Thyroid gland (tissue), 4 donors: ENCODE data around the gene SCN7A. TPM values are rescaled to one million over a fixed set of nuclear protein-coding genes. Genes with fewer than 3 reads are reported as not detected.

Experiments used
- DNase-seq, 2 donors: peaks; one replicate each; pipeline ENCODE4 v3.0.0-alpha.2; 2019
- H3K27ac ChIP-seq, 3 donors: fragments of 200-600 bp; sonication (generic); 1 replicate in 2 of 3; 2 replicates in 1 of 3; pipeline ENCODE4 v1.5.1; 2016 to 2019; ENCODE audit warnings: mild to moderate bottlenecking in 1 of 3, moderate library complexity in 1 of 3
- H3K27me3 ChIP-seq: fragments of 200-600 bp; sonication (generic); one replicate; pipeline ENCODE4 v1.5.1; 2019
- H3K36me3 ChIP-seq, 2 donors: fragments of 200-600 bp; sonication (generic); one replicate each; pipeline ENCODE4 v1.5.1; 2016 to 2019
- H3K4me1 ChIP-seq, 2 donors: fragments of 200-600 bp; sonication (generic); one replicate each; pipeline ENCODE4 v1.5.1; 2017 to 2019
- H3K4me3 ChIP-seq, 3 donors: fragments of 200-600 bp; sonication (generic); replicated peaks in 1 of 3; 1 replicate in 2 of 3; 2 replicates in 1 of 3; pipeline ENCODE4 v1.5.1; 2016; ENCODE audit warnings: mild to moderate bottlenecking in 1 of 3
- H3K9me3 ChIP-seq: fragments of 200-600 bp; sonication (generic); one replicate; pipeline ENCODE4 v1.5.1; 2017
- POLR2A ChIP-seq, 2 donors: fragments of 450-650 bp; IDR thresholded peaks; one replicate each; pipeline ENCODE4 v1.6.1; 2017; ENCODE audit warnings: antibody characterized with exemption in 2 of 2, mild to moderate bottlenecking in 2 of 2, moderate library complexity in 1 of 2
- WGBS, 2 donors: methylation state at CpG; one replicate each; pipeline ENCODE4 v1.1.5; 2017; 5-methylcytosine and 5-hydroxymethylcytosine counted together
- intact Hi-C: fragments of 100-400 bp; cut with DNase I; formaldehyde crosslinking; loops from one replicate; pipeline ENCODE4 v1.15.1; 2023
- total RNA-seq, 4 donors: library from RNA; depleted of rRNA; stranded (reverse); fragments of >200 nt; gene quantifications; one replicate each; pipeline ENCODE4 v1.2.3, GENCODE V29; 2016
- TF ChIP-seq, protein P1 (sequence below), 6 experiments: fragments of 200-600 bp in 3 of 6; fragments of 450-650 bp in 3 of 6; sonication (generic) in 3 of 6; IDR thresholded peaks; one replicate each; pipeline ENCODE4 v1.5.1; 2016 to 2019; ENCODE audit warnings: antibody characterized with exemption in 6 of 6, mild to moderate bottlenecking in 2 of 6, inconsistent platforms in 1 of 6, moderate library complexity in 1 of 6

SCN7A gene
- total RNA-seq, 4 donors from 2014 or later: 1.6 to 3.0 (median 2.1) TPM

DNA sequence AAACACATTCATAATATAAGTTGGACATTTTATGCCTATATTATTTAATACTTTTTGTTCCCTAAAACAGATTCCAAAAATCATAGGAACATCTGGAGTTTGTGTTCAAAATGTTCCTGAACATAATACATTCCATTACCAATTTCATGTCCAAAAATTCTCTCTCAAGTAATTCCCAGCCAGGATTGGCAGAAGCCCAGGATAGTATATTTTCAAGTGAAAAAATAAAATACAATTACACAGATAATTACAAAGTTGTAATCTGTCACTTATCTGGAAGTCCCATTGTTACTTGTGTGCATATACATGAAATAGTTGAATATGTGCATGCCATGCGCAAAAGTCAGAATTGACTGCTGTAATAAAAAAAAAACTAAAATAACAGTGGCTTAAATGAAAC lies 5.2 kb upstream of the SCN7A start:
- WGBS, 2 donors: 87 to 88% methylated on average over 1 of the region's 1 CpG
- intact Hi-C loops: no loop called here
- H3K27ac ChIP-seq: no peak overlapping the region

DNA sequence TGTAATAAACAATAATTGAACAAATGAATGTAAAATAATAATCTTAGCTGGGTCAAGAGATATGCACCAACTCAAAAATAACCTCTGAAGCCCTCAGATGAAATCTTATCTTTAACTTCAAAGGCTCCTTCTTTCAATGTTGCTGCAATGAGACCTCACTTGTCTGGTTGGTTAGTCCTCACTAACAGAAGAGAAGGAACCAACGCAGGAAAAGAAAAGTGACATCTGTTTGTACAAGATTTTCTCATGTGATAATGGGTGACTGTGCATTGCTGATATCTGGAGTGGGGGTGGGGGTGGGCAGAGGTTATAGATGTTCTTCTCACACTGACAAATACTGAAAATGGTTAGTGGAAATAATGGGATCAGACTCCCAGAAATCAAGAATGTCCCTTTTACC lies 2.6 kb downstream of the SCN7A start:
- no peak for TF ChIP-seq POLR2A (IDR thresholded peaks at IDR 0.05)
- TF ChIP-seq, protein P1, sequence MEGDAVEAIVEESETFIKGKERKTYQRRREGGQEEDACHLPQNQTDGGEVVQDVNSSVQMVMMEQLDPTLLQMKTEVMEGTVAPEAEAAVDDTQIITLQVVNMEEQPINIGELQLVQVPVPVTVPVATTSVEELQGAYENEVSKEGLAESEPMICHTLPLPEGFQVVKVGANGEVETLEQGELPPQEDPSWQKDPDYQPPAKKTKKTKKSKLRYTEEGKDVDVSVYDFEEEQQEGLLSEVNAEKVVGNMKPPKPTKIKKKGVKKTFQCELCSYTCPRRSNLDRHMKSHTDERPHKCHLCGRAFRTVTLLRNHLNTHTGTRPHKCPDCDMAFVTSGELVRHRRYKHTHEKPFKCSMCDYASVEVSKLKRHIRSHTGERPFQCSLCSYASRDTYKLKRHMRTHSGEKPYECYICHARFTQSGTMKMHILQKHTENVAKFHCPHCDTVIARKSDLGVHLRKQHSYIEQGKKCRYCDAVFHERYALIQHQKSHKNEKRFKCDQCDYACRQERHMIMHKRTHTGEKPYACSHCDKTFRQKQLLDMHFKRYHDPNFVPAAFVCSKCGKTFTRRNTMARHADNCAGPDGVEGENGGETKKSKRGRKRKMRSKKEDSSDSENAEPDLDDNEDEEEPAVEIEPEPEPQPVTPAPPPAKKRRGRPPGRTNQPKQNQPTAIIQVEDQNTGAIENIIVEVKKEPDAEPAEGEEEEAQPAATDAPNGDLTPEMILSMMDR (IDR thresholded peaks at IDR 0.05): no peak
- no peaks in the 10 kb centered on the region for H3K36me3 ChIP-seq
- WGBS, 2 donors: 5 to 30% methylated on average over 1 of the region's 1 CpG
- H3K27me3 ChIP-seq: no peaks in the 10 kb centered on the region
- no peaks in the 10 kb centered on the region for H3K4me1 ChIP-seq
- intact Hi-C loops: no loop called here
- DNase-seq: no peak
- no peaks in the 10 kb centered on the region for H3K9me3 ChIP-seq
- no peak overlapping the region for H3K27ac ChIP-seq
- no peak overlapping the region for H3K4me3 ChIP-seq

More for the DNA sequence above, 5.2 kb upstream of the SCN7A start:
- H3K4me3 ChIP-seq: no peak overlapping the region
- H3K9me3 ChIP-seq: no peaks in the 10 kb centered on the region
- TF ChIP-seq, protein P1 (IDR thresholded peaks at IDR 0.05): no peak
- TF ChIP-seq POLR2A (IDR thresholded peaks at IDR 0.05): no peak
- no peaks in the 10 kb centered on the region for H3K27me3 ChIP-seq
- H3K4me1 ChIP-seq: no peaks in the 10 kb centered on the region
- H3K36me3 ChIP-seq: no peaks in the 10 kb centered on the region
- no peak for DNase-seq

DNA sequence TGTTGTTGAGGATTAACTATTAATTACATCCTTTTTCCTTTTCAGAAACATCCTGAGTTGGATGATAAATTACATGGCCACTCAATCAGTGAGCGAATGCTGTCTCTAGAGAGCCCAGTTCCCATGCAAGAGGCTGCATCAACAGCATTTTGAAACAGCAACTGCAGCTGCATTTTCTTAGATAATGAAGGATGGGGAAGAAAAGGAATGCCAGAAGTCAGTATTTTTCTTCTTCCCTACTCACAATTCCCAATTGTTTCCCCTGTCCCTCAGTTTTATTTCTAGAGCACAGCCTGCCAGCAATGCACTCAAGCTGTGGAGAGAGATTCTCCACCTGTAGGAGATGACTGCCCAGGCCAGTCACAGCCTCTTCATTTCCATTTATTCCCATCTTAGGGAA lies 6.9 kb downstream of the SCN7A start:
- H3K27me3 ChIP-seq: no peaks in the 10 kb centered on the region
- H3K27ac ChIP-seq: no peak overlapping the region
- intact Hi-C loops: no loop called here
- H3K4me1 ChIP-seq: no peaks in the 10 kb centered on the region
- no peak overlapping the region for H3K4me3 ChIP-seq
- no peaks in the 10 kb centered on the region for H3K36me3 ChIP-seq
- WGBS, 2 donors: 71% methylated on average over 1 of the region's 1 CpG
- no peak for DNase-seq
- H3K9me3 ChIP-seq: no peaks in the 10 kb centered on the region
- TF ChIP-seq, protein P1 (IDR thresholded peaks at IDR 0.05): no peak
- TF ChIP-seq POLR2A (IDR thresholded peaks at IDR 0.05): no peak

DNA sequence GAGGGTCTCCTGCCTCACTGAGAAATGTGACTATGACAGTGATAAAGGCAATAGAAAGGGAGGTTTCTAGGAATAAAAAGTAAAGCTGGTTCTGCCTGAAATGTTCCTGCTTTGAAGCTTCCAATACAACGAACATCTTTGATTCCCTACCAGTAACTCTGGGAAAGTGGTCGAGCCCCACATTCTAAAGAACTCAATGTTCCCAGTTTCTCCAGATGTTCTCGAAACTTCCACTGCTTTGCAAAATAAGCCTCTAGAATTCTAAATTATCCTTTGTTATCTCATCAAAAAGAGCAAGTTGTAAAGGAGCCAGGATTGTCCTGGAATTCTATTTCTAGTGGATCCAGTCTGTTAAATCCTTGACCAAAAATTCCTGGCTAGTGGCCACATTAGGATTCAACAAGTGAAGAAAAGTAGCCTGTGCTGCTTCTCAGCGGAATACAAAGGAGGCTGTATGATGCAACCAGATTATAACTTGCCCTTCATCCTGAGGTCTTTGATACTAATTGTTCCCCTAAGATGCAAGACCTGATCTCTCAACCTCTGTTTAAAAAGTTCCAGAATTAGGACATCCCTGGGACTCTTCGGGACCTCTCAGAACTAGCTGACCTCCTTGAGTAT lies 8.4 kb downstream of the SCN7A start:
- no peaks in the 10 kb centered on the region for H3K9me3 ChIP-seq
- no peak overlapping the region for H3K27ac ChIP-seq
- WGBS, 2 donors: 69 to 77% methylated on average over 5 of the region's 5 CpGs
- TF ChIP-seq, protein P1 (IDR thresholded peaks at IDR 0.05): no peak
- TF ChIP-seq POLR2A (IDR thresholded peaks at IDR 0.05): no peak
- H3K4me1 ChIP-seq: no peaks in the 10 kb centered on the region
- no peak for DNase-seq
- no peak overlapping the region for H3K4me3 ChIP-seq
- H3K36me3 ChIP-seq: no peaks in the 10 kb centered on the region
- no peaks in the 10 kb centered on the region for H3K27me3 ChIP-seq
- intact Hi-C loops: no loop called here

DNA sequence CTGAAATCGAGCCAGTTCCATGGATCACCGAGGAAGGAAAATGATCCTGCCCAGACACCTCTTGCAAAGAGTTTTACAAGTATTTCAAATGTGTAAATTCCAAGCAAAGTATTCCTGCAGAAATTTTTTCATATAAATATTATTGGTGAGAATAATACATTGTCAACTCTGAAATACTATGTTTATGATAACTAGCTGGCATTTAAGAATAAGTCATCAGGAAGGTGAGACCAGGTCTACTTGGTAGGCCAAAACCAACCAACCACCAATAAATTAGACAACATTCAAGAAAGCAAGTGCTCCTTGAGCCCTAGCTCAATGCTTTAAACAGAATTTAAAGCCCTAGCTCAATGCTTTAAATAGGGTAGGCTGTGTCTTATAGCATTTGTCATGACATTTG lies 21.7 kb downstream of the SCN7A start:
- TF ChIP-seq POLR2A (IDR thresholded peaks at IDR 0.05): no peak
- TF ChIP-seq, protein P1 (IDR thresholded peaks at IDR 0.05): no peak
- Histone ChIP-seq H3K36me3 (no peaks in the 10 kb centered on the region), H3K27me3 (no peaks in the 10 kb centered on the region), H3K4me3 (no peak overlapping the region), H3K4me1 (no peaks in the 10 kb centered on the region), H3K9me3 (no peaks in the 10 kb centered on the region), H3K27ac (no peak overlapping the region)
- intact Hi-C loops: no loop called here
- DNase-seq: no peak
- 84 to 94% methylated on average over 2 of the region's 2 CpGs for WGBS, 2 donors
